Fibroblast of the aortic adventitia (primary cell): ENCODE measurements around the gene STOML3. TPM values are rescaled to one million over a fixed set of nuclear protein-coding genes. Genes with fewer than 3 reads are reported as not detected.

Source experiments
- DNase-seq: peaks from one replicate; pipeline ENCODE4 v3.0.0-alpha.2; 2010; ENCODE audit warnings: low read depth
- H3K4me3 ChIP-seq: 2 replicates; pipeline ENCODE4 v1.5.1; 2011; ENCODE audit warnings: low read depth, mild to moderate bottlenecking, control low read depth, low read length, moderate library complexity
- CTCF ChIP-seq: IDR thresholded peaks from 2 replicates; pipeline ENCODE4 v1.5.1; 2011; ENCODE audit warnings: mild to moderate bottlenecking, low read length, control low read depth, inconsistent platforms; ENCODE audit not compliant: insufficient read depth
- total RNA-seq: library from RNA; depleted of rRNA; stranded (reverse); fragments of >200 nt; gene quantifications from 2 replicates; pipeline ENCODE4 v1.2.3, GENCODE V29; 2012; ENCODE audit warnings: low replicate concordance

The STOML3 gene, protein sequence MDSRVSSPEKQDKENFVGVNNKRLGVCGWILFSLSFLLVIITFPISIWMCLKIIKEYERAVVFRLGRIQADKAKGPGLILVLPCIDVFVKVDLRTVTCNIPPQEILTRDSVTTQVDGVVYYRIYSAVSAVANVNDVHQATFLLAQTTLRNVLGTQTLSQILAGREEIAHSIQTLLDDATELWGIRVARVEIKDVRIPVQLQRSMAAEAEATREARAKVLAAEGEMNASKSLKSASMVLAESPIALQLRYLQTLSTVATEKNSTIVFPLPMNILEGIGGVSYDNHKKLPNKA
- not detected in 2 replicates for total RNA-seq

GRCh38 chr13:38990693-38991092 is at the start of gene STOML3:
Gene STOML3, minus strand, starts transcription at chr13:38990831. Its CDS starts 110 bp downstream, at chr13:38990721.
- H3K4me3 ChIP-seq, result no peak within 1 kb of the TSS
- DNase-seq, result no peak
- no peak for TF ChIP-seq CTCF

DNA sequence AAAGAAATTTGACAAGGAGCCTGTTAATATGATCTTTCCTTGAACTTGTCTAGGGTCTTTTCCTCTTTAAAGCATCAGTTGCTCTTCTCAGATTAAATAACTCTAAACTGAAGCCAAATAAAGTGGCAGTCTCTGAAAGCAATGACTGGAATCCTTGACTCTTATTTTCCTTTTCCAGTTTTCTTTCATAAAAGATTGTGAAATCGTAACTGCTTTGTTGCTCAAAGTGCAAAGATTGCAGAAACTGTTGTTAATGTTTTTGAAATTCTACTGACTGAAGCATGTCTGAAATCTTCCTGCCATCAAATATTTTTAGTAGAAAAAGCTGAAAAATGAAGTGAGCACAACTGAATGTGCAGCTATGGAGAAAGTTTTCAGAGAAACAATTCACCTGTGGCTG is 49.6 kb upstream of the STOML3 start:
- no peak overlapping the region for H3K4me3 ChIP-seq
- peak; percentile 11 for DNase-seq
- TF ChIP-seq CTCF, result no peak

GRCh38 chr13:39039041-39039440 is 48.4 kb upstream of the STOML3 start:
- no peak for DNase-seq
- no peak for TF ChIP-seq CTCF

GRCh38 chr13:39038569-39039030 is 48.0 kb upstream of the STOML3 start:
- peak overlapping the region; percentile 96 for H3K4me3 ChIP-seq
- no peak for DNase-seq
- no peak for TF ChIP-seq CTCF

More at GRCh38 chr13:39039041-39039440, 48.4 kb upstream of the STOML3 start:
- peak overlapping the region; percentile 96 for H3K4me3 ChIP-seq

DNA sequence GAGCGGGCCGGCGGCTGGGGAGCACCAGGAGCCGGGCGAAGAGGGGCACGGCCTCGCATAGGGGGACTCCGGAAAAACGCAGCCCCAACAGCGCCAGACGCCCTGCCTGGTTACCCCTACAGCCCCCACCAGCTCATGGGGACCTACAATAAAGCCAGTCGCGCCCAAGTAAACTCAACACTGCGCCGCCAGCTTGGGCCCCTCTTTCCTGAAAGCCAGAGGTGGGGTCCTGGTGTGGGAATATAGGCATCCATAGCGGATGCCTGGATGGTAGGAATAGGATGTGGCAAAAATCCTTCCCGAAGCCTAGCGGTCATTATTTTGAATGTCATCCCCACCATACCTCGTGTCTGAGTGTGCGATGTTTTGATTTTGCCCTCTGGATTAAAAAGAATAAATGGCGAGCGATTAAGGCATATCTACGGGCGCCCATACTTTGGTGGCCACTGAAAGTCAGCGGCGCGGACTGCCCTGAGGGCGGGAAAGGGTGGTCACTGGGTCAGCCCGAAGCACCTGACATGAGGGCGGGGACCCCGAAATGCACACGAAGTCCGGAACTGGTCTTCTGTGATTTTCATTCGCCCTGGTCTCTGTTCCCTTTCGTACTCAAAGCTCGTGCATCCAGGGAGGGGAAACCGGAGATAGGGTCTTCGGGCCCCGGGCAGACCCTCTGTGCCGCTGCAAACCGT is 47.4 kb upstream of the STOML3 start, which contains the start of the genes NHLRC3 and PROSER1:
NHLRC3 (plus strand) TSS at position 577 of the 689 bp plus-strand sequence. CDS start 184 bp downstream, outside the sequence.
PROSER1 (minus strand) TSS at position 210 of the 689 bp plus-strand sequence. CDS start 847 bp downstream, outside the sequence.
- H3K4me3 ChIP-seq, result peak within 1 kb of the TSS; percentile 96
- peak; percentile 96 for DNase-seq
- TF ChIP-seq CTCF, result no peak

DNA sequence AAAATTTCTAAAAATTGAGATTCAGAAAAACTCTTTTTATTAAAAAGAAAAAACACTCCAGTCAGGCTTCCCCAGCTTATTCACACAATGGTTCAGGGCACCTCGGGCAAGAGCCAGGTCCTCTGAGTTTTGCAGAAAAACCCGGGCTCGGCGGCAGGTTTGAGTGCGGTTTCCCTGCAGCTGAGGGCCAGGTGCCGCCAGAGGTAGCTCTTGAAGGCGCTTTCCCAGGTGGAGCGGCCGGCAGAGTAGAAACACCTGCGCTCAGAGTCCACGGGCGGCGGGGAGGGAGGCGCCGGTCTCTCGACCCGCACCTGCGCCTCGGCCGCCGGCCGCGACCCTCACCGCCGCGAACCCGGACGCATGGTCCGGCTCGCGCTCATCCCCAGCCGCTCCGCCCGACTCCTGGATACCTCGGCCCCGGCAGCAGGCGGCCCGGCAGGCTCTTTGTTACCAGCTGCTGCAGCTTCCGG is 46.8 kb upstream of the STOML3 start:
- H3K4me3 ChIP-seq, result peak overlapping the region; percentile 96
- TF ChIP-seq CTCF, result no peak
- no peak for DNase-seq
